Measurements from ENCODE around the gene PTOV1.

DNA sequence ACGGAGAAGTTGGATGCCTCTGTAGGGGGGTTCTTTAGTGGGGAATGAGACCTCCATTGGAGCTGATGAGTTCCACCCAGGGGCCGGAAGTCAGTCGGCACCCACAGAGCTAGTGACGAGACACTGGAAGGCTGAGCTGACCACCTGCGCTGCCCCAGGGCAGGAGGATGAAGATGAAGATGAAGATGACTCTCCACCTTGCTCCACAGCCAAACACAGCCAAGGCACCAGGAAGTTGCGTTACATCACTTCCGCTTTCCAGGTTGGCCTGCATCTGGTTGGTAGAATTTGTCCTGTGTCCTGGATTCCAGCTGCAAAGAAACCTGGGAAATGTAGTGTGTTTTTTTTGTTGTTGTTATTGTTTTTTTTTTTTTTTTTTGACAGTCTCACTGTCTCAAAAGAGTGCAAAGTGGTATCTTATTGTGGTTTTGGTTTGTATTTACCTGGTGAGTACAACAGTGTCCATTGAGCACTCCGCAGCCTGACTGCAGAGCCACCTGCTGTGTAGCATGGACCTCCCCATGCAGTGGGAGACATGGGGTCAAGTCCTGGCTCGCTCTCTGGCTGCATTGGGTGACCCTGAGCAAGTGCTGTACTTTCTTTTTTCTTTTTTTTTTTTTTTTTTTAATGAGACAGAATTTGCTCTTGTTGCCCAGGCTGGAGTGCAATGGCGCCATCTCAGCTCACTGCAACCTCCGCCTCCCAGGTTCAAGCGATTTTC is 28.4 kb downstream of the PTOV1 start:
- TF ChIP-seq, protein P1, sequence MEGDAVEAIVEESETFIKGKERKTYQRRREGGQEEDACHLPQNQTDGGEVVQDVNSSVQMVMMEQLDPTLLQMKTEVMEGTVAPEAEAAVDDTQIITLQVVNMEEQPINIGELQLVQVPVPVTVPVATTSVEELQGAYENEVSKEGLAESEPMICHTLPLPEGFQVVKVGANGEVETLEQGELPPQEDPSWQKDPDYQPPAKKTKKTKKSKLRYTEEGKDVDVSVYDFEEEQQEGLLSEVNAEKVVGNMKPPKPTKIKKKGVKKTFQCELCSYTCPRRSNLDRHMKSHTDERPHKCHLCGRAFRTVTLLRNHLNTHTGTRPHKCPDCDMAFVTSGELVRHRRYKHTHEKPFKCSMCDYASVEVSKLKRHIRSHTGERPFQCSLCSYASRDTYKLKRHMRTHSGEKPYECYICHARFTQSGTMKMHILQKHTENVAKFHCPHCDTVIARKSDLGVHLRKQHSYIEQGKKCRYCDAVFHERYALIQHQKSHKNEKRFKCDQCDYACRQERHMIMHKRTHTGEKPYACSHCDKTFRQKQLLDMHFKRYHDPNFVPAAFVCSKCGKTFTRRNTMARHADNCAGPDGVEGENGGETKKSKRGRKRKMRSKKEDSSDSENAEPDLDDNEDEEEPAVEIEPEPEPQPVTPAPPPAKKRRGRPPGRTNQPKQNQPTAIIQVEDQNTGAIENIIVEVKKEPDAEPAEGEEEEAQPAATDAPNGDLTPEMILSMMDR (IDR thresholded peaks at IDR 0.05): no peak
- TF ChIP-seq POLR2AphosphoS5 (IDR thresholded peaks at IDR 0.05) (no peak), POLR2A (IDR thresholded peaks at IDR 0.05) (no peak)
